HG03108 (cell line): ENCODE data around the gene FBXW5.

Experiments used
- ATAC-seq: cut with Tn5 transposase; IDR thresholded peaks from one replicate; pipeline ENCODE4 v1.9.1; 2021; ENCODE audit warnings: moderate library complexity; ENCODE audit not compliant: unreplicated experiment

Gene FBXW5

GRCh38 chr9:136962163-136962562, 17.6 kb upstream of the FBXW5 start:
- no peak for ATAC-seq

DNA sequence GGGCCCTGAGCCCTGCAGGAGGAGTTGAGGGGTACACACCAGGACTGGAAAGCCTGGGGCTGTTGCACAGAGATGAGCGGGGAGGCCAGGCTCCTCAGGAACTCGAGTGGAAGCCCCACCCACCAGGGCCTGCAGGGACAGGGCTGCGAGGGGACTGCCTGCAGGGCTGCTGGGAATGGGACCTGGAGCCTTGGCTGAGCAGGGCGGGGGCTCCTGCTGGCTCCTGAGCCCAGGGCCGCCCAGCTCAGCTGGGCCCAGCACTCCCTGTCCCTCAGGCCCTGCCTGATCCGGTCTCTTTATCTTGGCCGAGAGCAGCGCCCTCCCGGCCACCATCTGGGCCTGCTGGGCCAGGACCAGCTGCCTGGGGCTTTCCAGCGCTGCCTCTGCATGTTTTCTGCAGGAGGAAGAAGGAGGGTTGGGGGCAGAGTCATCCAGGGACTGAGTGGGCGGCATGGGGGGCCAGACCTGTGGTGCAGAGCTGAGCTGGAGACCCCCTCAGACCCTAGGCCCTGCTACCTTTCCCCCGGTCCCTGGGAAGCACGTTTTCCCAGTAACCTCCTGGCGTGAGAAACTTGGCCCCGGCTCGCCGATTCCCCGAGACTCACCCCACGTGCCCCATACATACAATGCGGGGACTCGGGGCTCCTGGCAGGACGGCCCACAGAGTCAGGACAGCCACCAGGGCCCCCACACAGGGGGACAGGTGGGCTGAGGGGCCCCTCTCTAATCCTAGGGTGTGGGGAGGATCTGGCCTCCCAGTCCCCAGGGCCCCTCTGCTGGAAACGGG, 16.9 kb upstream of the FBXW5 start:
- no peak for ATAC-seq

GRCh38 chr9:136960938-136961275, 16.4 kb upstream of the FBXW5 start:
- no peak for ATAC-seq

DNA sequence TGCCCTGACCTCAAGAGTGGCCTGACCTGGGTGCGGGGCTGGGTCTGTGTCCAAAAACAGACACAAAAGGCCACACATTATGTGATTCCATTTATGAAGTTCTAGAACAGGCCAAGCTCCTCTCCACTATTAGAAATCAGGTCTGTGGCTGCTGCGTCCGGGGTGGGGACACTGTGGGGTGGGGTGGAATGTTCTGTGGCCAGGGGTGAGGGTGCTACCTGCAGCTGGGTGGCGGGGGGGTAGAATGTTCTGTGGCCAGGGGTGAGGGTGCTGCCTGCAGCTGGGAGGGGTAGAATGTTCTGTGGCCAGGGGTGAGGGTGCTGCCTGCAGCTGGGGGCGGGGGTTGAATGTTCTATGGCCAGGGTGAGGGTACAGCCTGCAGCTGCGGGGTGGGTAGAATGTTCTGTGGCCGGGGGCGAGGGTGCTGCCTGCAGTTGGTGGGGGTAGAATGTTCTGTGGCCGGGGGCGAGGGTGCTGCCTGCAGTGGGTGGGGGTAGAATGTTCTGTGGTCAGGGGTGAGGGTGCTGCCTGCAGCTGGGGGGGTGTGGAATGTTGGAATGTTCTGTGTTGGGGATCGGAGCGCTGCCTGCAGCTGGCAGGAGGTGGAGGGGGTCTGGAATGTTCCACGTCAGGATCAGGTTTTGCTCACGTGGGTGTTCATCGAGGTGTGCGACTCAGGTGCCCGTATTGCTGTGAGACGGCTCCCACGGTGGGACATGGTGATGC, 15.8 kb upstream of the FBXW5 start:
- no peak for ATAC-seq

GRCh38 chr9:136958898-136959850, 14.6 kb upstream of the FBXW5 start:
- ATAC-seq: no peak

DNA sequence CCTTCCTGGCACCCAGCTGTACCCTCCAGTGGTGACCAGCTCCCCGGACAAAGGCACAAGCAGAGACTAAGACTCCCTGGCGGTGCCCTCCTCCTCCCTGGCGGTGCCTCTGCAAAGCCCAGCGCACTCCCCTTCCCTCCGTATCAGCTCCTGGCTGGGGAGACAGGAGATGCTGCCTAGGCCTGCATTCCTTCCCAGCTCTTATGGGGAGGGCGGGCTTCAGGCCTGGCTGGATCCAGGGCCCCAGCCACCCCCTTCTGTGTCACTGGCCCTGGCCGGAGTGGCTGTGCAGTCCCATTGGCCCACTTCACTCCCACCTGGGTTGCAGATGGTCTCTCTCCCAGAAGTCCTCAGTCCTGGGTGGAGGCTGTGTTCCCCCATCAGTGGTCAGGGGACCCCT, 13.9 kb upstream of the FBXW5 start:
- no peak for ATAC-seq

GRCh38 chr9:136957901-136958300, 13.4 kb upstream of the FBXW5 start:
- ATAC-seq: no peak

- ATAC-seq: no peak
Measured at GRCh38 chr9:136957461-136957860, 12.9 kb upstream of the FBXW5 start.

DNA sequence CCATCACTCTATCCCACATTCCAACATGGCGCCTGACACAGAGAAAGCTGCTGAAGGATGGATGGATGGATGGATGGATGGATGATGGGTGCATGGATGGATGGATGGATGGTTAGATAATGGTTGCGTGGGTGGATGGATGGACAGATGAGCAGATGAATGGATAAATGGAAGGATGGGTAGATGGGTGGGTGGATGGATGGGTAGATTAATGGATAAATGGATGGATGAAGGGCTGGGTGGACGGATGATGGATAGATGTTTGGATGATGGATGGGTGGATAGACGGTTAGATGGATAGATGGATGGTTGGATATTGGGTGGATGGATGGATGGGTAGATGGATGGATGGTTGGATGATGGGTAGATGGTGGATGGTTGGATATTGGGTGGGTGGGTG, 12.1 kb upstream of the FBXW5 start:
- no peak for ATAC-seq

GRCh38 chr9:136955943-136956335, 11.4 kb upstream of the FBXW5 start:
- ATAC-seq: no peak

DNA sequence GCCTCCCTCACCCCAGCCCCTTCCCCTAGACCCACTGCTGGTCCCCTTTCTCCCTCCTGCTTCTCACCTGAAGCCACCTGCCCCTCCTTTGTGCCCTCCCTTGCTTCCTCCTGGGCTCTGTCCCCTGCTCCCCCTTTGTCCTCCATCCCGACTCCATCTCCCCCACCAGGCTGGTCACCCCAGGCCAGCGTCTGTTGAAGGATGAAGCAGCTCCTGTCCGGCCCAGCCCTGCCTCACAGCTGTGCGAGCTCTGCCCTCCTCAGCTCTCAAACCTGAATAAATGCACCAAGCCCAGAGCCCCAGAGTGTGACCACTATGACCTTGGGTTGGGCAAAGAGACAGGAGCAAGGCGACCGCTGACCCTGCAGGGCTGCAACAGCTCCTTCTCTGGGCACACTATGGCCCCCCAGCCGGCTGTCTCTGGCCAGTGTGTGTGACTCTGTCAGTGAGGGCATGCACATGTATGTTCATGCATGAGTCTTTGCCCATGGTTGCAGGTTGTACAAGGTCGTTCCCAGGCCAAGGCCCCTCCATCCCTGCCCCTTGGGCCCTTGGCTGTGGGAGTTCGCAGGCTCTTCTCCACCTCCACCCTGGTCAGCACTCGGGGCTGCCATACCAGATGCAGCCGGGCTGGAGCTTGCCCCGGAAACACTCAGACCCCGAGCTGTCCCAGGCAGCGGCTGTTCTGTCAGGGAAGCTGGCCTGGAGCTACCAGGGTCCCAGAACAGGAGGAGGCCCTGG, 10.8 kb upstream of the FBXW5 start:
- ATAC-seq: no peak

DNA sequence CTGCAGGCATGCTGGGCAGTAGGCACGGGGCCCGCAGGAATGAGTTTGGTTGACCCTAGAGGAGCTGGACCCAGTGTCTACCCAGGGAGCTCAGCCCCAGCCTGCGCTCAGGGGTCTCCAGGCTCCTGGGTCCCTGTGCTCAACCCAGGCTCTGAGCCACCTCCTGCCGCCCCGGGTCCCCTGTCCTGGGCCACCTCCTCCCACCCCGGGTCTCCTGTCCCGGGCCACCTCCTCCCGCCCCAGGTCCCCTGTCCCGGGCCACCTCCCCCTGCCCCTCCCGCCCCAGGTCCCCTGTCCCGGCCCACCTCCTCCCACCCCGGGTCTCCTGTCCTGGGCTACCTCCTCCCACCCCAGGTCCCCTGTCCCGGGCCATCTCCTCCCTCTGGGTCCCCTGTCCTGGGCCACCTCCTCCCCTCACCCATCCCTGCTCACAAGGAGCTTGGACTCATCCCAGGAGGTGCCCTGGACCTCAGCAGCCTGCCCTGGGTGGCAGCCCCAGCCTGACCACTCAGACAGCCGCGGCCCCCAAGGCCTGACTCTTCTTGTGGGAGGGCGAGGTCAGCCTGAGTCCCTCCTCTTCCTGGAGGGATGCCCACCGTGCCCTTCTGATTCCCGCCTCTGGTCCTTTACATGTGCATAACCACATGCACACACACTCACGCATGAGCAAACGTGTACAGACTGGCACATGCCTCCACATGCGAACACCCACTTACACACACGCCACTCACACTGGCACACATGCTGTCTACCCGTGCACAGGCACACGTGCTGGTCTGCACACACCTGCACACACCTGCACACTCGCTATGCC, 9.9 kb upstream of the FBXW5 start:
- ATAC-seq: no peak

GRCh38 chr9:136953771-136954269, 9.3 kb upstream of the FBXW5 start:
- ATAC-seq: no peak

DNA sequence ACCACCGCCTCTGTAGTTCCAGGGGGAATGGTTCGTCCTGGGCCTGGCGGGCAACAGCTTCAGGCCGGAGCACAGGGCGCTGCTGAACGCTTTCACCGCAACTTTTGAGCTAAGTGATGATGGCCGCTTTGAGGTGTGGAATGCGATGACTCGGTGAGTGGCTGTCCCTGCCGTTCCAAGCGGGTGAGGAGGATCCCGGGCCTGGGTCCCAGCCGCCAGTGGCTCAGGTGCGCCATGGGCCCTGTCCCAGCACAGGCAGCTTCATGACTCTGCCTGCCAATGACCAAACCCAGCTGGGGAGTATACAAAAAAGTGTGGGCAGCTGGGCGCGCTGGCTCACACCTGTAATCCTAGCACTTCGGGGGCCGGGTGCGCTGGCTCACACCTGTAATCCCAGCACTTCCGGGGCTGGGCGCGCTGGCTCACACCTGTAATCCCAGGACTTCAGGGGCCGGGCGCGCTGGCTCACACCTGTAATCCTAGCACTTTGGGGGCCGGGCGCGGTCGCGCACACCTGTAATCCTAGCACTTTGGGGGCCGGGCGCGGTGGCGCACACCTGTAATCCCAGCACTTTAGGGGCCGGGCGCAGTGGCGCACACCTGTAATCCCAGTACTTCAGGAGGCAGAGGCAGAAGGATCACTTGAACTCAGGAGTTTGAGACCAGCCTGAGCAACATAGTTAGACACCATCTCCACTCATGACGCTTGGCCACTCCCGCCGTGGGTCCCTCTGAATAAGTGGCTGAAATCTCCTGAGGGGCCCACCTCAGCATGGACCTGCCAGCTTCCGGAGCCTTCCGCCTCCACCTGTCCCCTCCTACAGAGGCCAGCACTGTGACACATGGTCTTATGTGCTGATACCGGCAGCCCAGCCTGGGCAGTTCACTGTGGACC, 8.6 kb upstream of the FBXW5 start:
- ATAC-seq: no peak

- ATAC-seq: no peak
Measured at GRCh38 chr9:136952321-136952850, 7.8 kb upstream of the FBXW5 start.

- ATAC-seq: no peak
Measured at GRCh38 chr9:136951541-136952320, 7.2 kb upstream of the FBXW5 start, which contains the start of gene LCN12. LCN12 (plus strand) TSS chr9:136952273; CDS start chr9:136952328, 55 bp downstream.

GRCh38 chr9:136950656-136951276, 6.2 kb upstream of the FBXW5 start:
- ATAC-seq: no peak
